ENCODE results near the gene BNIPL. TPM values are rescaled to one million over a fixed set of nuclear protein-coding genes. Genes with fewer than 3 reads are reported as not detected.

BNIPL gene
- total and polyA plus RNA-seq, 2 of the 13 experiments (the other 11 are each of a cell fraction or from before 2014, with no cell fraction given): 0.40 to 1.1 TPM

DNA sequence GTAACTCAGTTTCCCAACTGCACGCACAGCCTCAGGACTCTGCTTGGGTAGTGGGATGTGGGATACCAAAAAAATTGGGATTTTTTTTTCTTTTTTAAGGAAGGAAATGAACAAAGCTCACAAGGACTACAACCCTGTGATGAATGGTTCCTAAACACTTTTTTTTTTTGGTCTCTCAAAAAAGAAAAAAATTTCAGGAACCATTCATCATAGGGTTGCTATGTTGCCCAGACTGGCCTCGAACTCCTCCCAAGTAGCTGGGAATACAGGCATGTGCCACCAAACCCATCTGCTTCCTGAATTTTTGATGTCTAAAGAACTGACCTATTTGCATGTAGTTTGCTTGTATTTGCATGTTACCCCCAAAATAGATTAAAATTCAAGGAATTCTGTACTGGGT is 36.5 kb upstream of the BNIPL start:
- H3K27me3 ChIP-seq (ENCODE audit: control insufficient read depth in 1 of 2, insufficient read depth in 2 of 2, low read length in 2 of 2): no peaks in the 10 kb centered on the region
- peaks cover 57% of the 10 kb centered on the region for H3K4me1 ChIP-seq (ENCODE audit: insufficient read depth, low read length)
- H3K9ac ChIP-seq (ENCODE audit: insufficient read depth, low read depth, low read length): no peak overlapping the region
- no TSS peak for BruUV-seq (replicated peaks)
- no peak for DNase-seq (ENCODE audit: low spot score)
- H2AFZ ChIP-seq (ENCODE audit: low read length): no peak overlapping the region
- in situ Hi-C loops (cut with HindIII; ENCODE audit: extremely low pct_ligation_motif_present, low pct_unique_long_range_greater_than_20kb) (no loop called here), intact Hi-C loops (cut with micrococcal nuclease; ENCODE audit: unreplicated experiment) (no loop called here)
- no peak for ATAC-seq
- no peak overlapping the region for H3K4me3 ChIP-seq (replicated peaks in 1 of 3; ENCODE audit: insufficient read depth in 1 of 3, low read depth in 2 of 3, low read length in 3 of 3)
- H3K79me2 ChIP-seq (ENCODE audit: insufficient read depth, low read length): peaks cover 8% of the 10 kb centered on the region
- no peak overlapping the region for H3K27ac ChIP-seq (ENCODE audit: extremely low read length, insufficient read depth, low read length)
- POLR2A ChIA-PET: interaction anchor here (1.4 to 9.1 kb wide), 2 partner anchors 19 to 26 kb away, joined by 4 to 150 read pairs; partner anchors contain the start of gene ANXA9
- no peak for FAIRE-seq
- no peaks in the 10 kb centered on the region for H4K20me1 ChIP-seq (ENCODE audit: insufficient read depth, low read length)
- TF ChIP-seq RBFOX2 (IDR thresholded peaks at IDR 0.05; ENCODE audit: low read depth, low read length): peak; percentile 44; the same call in 1 of the 2 replicates
- TF ChIP-seq ELF1 (CRISPR knock-in tag; IDR thresholded peaks at IDR 0.05): no peak
- CTCF ChIA-PET (ENCODE audit: low intra/inter-chr PET ratio, low total read pairs): no interaction called here
- 97% methylated on average over 2 of the region's 2 CpGs for WGBS (ENCODE audit: low lambda C conversion rate)
- peaks cover 12 to 36% of the 10 kb centered on the region in 2 experiments; a peak in 4 of 5 replicates for H3K36me3 ChIP-seq (replicated peaks in 1 of 2; ENCODE audit: control insufficient read depth in 1 of 2, insufficient read depth in 2 of 2, low read length in 2 of 2)
- H3K4me2 ChIP-seq (ENCODE audit: low read depth, low read length): no peak overlapping the region
- H3K9me3 ChIP-seq (ENCODE audit: low read length): no peaks in the 10 kb centered on the region

DNA sequence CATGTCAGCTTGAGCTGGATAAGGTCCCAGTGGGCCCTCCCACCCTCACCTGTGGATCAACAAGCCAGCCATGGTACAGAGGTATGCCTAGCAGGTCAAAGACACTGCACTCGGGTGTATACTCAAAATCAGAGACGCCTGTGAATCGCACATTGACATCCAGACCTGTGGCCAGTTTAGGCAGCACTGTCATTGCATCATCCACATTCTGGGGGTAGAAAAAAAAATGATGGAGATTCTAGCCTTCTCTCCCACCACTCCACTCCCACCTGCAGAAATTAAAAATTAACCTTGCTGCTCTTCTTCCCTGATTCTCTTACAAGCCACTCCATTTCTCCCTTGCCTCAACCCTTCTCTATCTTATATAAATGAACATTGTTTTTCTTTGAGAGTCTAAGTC is 36.0 kb upstream of the BNIPL start:
- no peak overlapping the region for H2AFZ ChIP-seq (ENCODE audit: low read length)
- H3K4me3 ChIP-seq (replicated peaks in 1 of 3; ENCODE audit: insufficient read depth in 1 of 3, low read depth in 2 of 3, low read length in 3 of 3): no peak overlapping the region
- CTCF ChIA-PET (ENCODE audit: low intra/inter-chr PET ratio, low total read pairs): no interaction called here
- no peaks in the 10 kb centered on the region for H4K20me1 ChIP-seq (ENCODE audit: insufficient read depth, low read length)
- H3K9ac ChIP-seq (ENCODE audit: insufficient read depth, low read depth, low read length): no peak overlapping the region
- BruUV-seq (replicated peaks): no TSS peak
- DNase-seq (ENCODE audit: low spot score): no peak
- H3K4me2 ChIP-seq (ENCODE audit: low read depth, low read length): no peak overlapping the region
- intact Hi-C loops (cut with micrococcal nuclease; ENCODE audit: unreplicated experiment): no loop called here
- H3K27ac ChIP-seq (ENCODE audit: extremely low read length, insufficient read depth, low read length): no peak overlapping the region
- POLR2A ChIA-PET: interaction anchor here (1.4 to 9.1 kb wide), 2 partner anchors 19 to 27 kb away, joined by 4 to 150 read pairs; partner anchors contain the start of gene ANXA9
- TF ChIP-seq CEBPG (CRISPR knock-in tag; IDR thresholded peaks at IDR 0.05): peak; percentile 47
- TF ChIP-seq CEBPB (IDR thresholded peaks at IDR 0.05; ENCODE audit: borderline replicate concordance, low read depth, low read length): peak; percentile 25; the same call in 1 of the 2 replicates
- no peak for TF ChIP-seq ZNF792 (CRISPR knock-in tag; IDR thresholded peaks at IDR 0.05)
- H3K9me3 ChIP-seq (ENCODE audit: low read length): no peaks in the 10 kb centered on the region
- in situ Hi-C loops (cut with HindIII; ENCODE audit: extremely low pct_ligation_motif_present, low pct_unique_long_range_greater_than_20kb): no loop called here
- H3K36me3 ChIP-seq (replicated peaks in 1 of 2; ENCODE audit: control insufficient read depth in 1 of 2, insufficient read depth in 2 of 2, low read length in 2 of 2): peaks cover 12 to 34% of the 10 kb centered on the region in 2 experiments; a peak in 4 of 5 replicates
- FAIRE-seq: no peak
- H3K79me2 ChIP-seq (ENCODE audit: insufficient read depth, low read length): peaks cover 9% of the 10 kb centered on the region
- H3K4me1 ChIP-seq (ENCODE audit: insufficient read depth, low read length): peaks cover 59% of the 10 kb centered on the region
- no peak for ATAC-seq
- no peaks in the 10 kb centered on the region for H3K27me3 ChIP-seq (ENCODE audit: control insufficient read depth in 1 of 2, insufficient read depth in 2 of 2, low read length in 2 of 2)
- 87% methylated on average over 3 of the region's 3 CpGs for WGBS (ENCODE audit: low lambda C conversion rate)
